Left kidney (tissue), 2 donors: ENCODE measurements around the gene CDK15. TPM values are rescaled to one million over a fixed set of nuclear protein-coding genes. Genes with fewer than 3 reads are reported as not detected.

Source experiments
- DNase-seq: peaks from one replicate; pipeline ENCODE4 v3.0.0-alpha.2; 2013
- polyA plus RNA-seq: library from polyadenylated mRNA; unstranded; fragments of 120-200 nt; gene quantifications from one replicate; pipeline ENCODE4 v1.2.1, GENCODE V29; 2013; ENCODE audit not compliant: insufficient read length

Gene CDK15
- polyA plus RNA-seq, 1 donor = 1.4 TPM

DNA sequence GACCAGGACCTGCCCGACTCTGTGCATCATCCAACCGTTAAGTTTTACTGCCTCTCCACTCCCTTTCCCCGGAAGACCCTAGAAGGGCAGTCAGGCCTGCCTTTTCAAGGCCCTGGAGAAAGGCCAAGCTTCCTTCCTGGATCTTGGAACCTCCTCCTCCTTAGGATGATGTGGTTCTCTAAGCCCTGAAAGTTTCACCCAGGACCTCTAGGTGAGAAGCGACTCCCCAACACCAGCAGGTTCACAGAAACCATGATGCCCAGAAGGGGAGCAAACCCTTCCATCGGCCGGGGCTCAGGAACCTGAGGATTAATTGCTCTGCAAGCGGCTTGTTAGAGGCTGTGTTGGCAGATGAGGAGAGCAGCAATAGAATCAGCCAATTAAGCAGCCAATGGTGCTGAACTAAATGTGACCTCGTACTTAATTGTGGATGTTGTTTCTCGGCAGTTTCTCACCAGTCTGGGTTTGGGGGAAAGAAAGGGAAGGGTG lies 133.2 kb downstream of the CDK15 start:
- DNase-seq = peak; percentile 77

DNA sequence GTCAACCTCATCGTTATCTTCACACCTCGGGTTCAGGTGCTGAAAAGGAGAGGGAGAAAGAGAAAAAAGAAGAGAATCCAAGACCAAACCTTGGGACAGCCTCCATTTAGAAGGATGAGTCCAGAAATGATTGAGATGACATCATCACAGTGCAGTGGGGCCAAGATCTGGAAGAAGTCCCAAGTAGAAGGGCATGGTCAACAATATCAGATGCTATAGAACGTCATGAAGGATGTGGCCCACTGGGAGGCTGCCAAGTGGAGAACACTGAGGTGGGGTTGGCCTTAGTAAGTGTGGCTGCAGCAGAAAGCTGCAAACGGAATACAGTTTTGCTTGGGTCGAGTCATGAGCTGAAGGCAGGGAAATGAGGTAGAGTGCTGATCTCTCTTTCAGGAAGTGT lies 136.2 kb downstream of the CDK15 start:
- DNase-seq = no peak

Other genes with a start within 250 kb of the CDK15 start
- 70.4 TPM for gene TMEM237, start 163.0 kb upstream of the CDK15 start, polyA plus RNA-seq
- gene MPP4, start 107.9 kb upstream of the CDK15 start, polyA plus RNA-seq = 0.47 TPM
- 38.5 TPM for gene ALS2, start 25.6 kb upstream of the CDK15 start, polyA plus RNA-seq
- 64.1 TPM for gene FZD7, start 227.3 kb downstream of the CDK15 start, polyA plus RNA-seq